ENCODE measurements around the gene RABGAP1L. TPM values are rescaled to one million over a fixed set of nuclear protein-coding genes. Genes with fewer than 3 reads are reported as not detected.

RABGAP1L gene
- total and polyA plus RNA-seq, 10 of the 15 experiments (the other 5 are each of a cell fraction or from before 2014, with no cell fraction given) = 5.8 to 194 (median 113) TPM

- BruUV-seq (replicated peaks) = no TSS peak
- peak overlapping the region; percentile 27 for H2AFZ ChIP-seq (ENCODE audit: control insufficient read depth, low read depth, low read length)
- TF ChIP-seq ZBTB4 (CRISPR knock-in tag; IDR thresholded peaks at IDR 0.05) (no peak), E2F8 (IDR thresholded peaks at IDR 0.05; ENCODE audit: low read depth, partially characterized antibody) (no peak), REST (IDR thresholded peaks at IDR 0.05; ENCODE audit: low read depth, low read length) (no peak), E4F1 (IDR thresholded peaks at IDR 0.05; ENCODE audit: borderline replicate concordance, partially characterized antibody) (no peak), BCL3 (IDR thresholded peaks at IDR 0.05; ENCODE audit: borderline replicate concordance, insufficient read depth, low read depth, low read length, poor library complexity, severe bottlenecking) (no peak)
Observed at GRCh38 chr1:174156437-174156836, 2.9 kb upstream of the RABGAP1L start.

More at GRCh38 chr1:174156437-174156836, 2.9 kb upstream of the RABGAP1L start:
- peak overlapping the region; percentile 59 for H3K27ac ChIP-seq (ENCODE audit: control insufficient read depth, insufficient read depth)
- intact Hi-C loops (cut with micrococcal nuclease; ENCODE audit: unreplicated experiment) (loop anchor here (5.0 to 10.0 kb wide), 6 partner anchors 61 to 841 kb away; partner anchors contain the start of genes CACYBP, GAS5, RC3H1 and ZBTB37), in situ Hi-C loops (cut with MboI) (no loop called here)
- no peak for FAIRE-seq
- ChIA-PET RAD21 (ENCODE audit: unreplicated experiment) (interaction anchor here (0.7 kb wide), 1 partner anchor 14 kb away, joined by 3 read pairs; no protein-coding TSS in a partner anchor), CTCF (interaction anchor here (0.6 kb wide), 1 partner anchor 118 kb away, joined by 4 read pairs; no protein-coding TSS in a partner anchor), SMC1A (ENCODE audit: uncharacterized antibody, unreplicated experiment) (no interaction called here), POLR2A (interaction anchor here (0.6 kb wide), 1 partner anchor 97 kb away, joined by 3 read pairs; no protein-coding TSS in a partner anchor)
- peaks cover 30% of the 10 kb centered on the region for H3K79me2 ChIP-seq (ENCODE audit: control insufficient read depth, insufficient read depth, low read length)
- peak overlapping the region; percentile 40 for H3K9ac ChIP-seq (ENCODE audit: control insufficient read depth, insufficient read depth, low read length)
- peak overlapping the region; percentile 91 for H3K4me2 ChIP-seq (ENCODE audit: control insufficient read depth, insufficient read depth)
- peaks cover 29% of the 10 kb centered on the region for H3K4me1 ChIP-seq (ENCODE audit: control insufficient read depth, insufficient read depth, low read length)
- no peaks in the 10 kb centered on the region for H3K9me3 ChIP-seq (replicated peaks; ENCODE audit: control insufficient read depth, insufficient read depth, low read length)
- H3K27me3 ChIP-seq (replicated peaks in 1 of 2; ENCODE audit: control insufficient read depth in 2 of 2, insufficient read depth in 2 of 2, low read length in 1 of 2) = no peaks in the 10 kb centered on the region; a peak in 1 of 4 replicates
- no peak for DNase-seq (ENCODE audit: low read depth, low spot score)
- no peaks in the 10 kb centered on the region; the same call in 1 of the 2 replicates for H4K20me1 ChIP-seq (ENCODE audit: control insufficient read depth, insufficient read depth)
- no peak for ATAC-seq
- H3K36me3 ChIP-seq (ENCODE audit: control insufficient read depth in 2 of 2, insufficient read depth in 2 of 2, low read length in 1 of 2) = no peaks in the 10 kb centered on the region
- WGBS (ENCODE audit: insufficient coverage, insufficient replicate concordance, low lambda C conversion rate, missing lambda C conversion rate) = 100% methylated on average over 1 of the region's 1 CpG
- H3K4me3 ChIP-seq = no peak overlapping the region

All from GM12878 (cell line).